Smooth muscle cell (in vitro differentiated cells): ENCODE data around the gene CTNNB1. TPM values are rescaled to one million over a fixed set of nuclear protein-coding genes. Genes with fewer than 3 reads are reported as not detected.
A peak's percentile ranks its signal among the peaks of the same experiment; 100 is the strongest.

Source experiments
- DNase-seq: peaks from one replicate; lab custom pipeline; 2025; ENCODE audit not compliant: unreplicated experiment; lab: John Stamatoyannopoulos, UW
- H2AFZ ChIP-seq: fragments of 200-600 bp; sonication (generic); 2 replicates; pipeline ENCODE4 v1.6.0; 2016; ENCODE audit warnings: antibody characterized with exemption, low read depth, mild to moderate bottlenecking
- H3F3A ChIP-seq: fragments of 200-600 bp; sonication (generic); 2 replicates; pipeline ENCODE4 v1.6.0; 2017; ENCODE audit warnings: antibody characterized with exemption, low read depth
- H3K27ac ChIP-seq: fragments of 200-600 bp; sonication (generic); 2 replicates; pipeline ENCODE4 v1.5.1; 2016; ENCODE audit warnings: low read depth, mild to moderate bottlenecking
- H3K27me3 ChIP-seq: fragments of 200-600 bp; sonication (generic); 2 replicates; pipeline ENCODE4 v1.6.1; 2016; ENCODE audit warnings: low read depth, mild to moderate bottlenecking
- H3K36me3 ChIP-seq: fragments of 200-600 bp; sonication (generic); 2 replicates; pipeline ENCODE4 v1.5.1; 2016; ENCODE audit warnings: low read depth
- H3K4me1 ChIP-seq: fragments of 200-600 bp; sonication (generic); 2 replicates; pipeline ENCODE4 v1.5.1; 2016; ENCODE audit warnings: low read depth
- H3K4me2 ChIP-seq: fragments of 200-600 bp; sonication (generic); 2 replicates; pipeline ENCODE4 v1.6.0; 2016; ENCODE audit warnings: mild to moderate bottlenecking
- H3K4me3 ChIP-seq: fragments of 200-600 bp; sonication (generic); 2 replicates; pipeline ENCODE4 v1.5.1; 2016; ENCODE audit warnings: mild to moderate bottlenecking
- H3K79me2 ChIP-seq: fragments of 200-600 bp; sonication (generic); 2 replicates; pipeline ENCODE4 v1.6.0; 2016; ENCODE audit warnings: low read depth, mild to moderate bottlenecking
- H3K9ac ChIP-seq: fragments of 200-600 bp; sonication (generic); 2 replicates; pipeline ENCODE4 v1.6.0; 2016; ENCODE audit warnings: low read depth
- H3K9me3 ChIP-seq: fragments of 200-600 bp; sonication (generic); replicated peaks from 2 replicates; pipeline ENCODE4 v1.5.1; 2016; ENCODE audit warnings: low read depth
- H4K20me1 ChIP-seq: fragments of 200-600 bp; sonication (generic); 2 replicates; pipeline ENCODE4 v1.6.0; 2016; ENCODE audit warnings: low read depth
- CTCF ChIP-seq: fragments of 200-600 bp; sonication (generic); IDR thresholded peaks from 2 replicates; pipeline ENCODE4 v1.5.1; 2017; ENCODE audit warnings: borderline replicate concordance, mild to moderate bottlenecking, antibody characterized with exemption; ENCODE audit not compliant: insufficient read depth, poor library complexity, severe bottlenecking
- WGBS: methylation state at CpG from one replicate; pipeline ENCODE4 v1.1.7; 2016; ENCODE audit warnings: low lambda C conversion rate; 5-methylcytosine and 5-hydroxymethylcytosine counted together
- polyA plus RNA-seq: library from polyadenylated mRNA; unstranded; fragments of >200 nt; fragmentation: Nextera tagmentation; extraction: Ambion mirVana; gene quantifications from 2 replicates; pipeline ENCODE4 v1.2.1, GENCODE V29; 2016
- total RNA-seq: library from RNA; depleted of rRNA; stranded (reverse); fragments of >200 nt; gene quantifications from 2 replicates; pipeline ENCODE4 v1.2.3, GENCODE V29; 2014

The CTNNB1 gene
- total and polyA plus RNA-seq, 2 experiments from 2014 or later: 167 to 957 TPM

- no peak overlapping the region for H3K4me2 ChIP-seq
- 73% methylated on average over 2 of the region's 2 CpGs for WGBS
- H3K27ac ChIP-seq: peak overlapping the region; percentile 37
- peaks cover 60% of the 10 kb centered on the region for H3K36me3 ChIP-seq
- DNase-seq: no peak
- no peak for TF ChIP-seq CTCF
- H3K4me3 ChIP-seq: no peak overlapping the region
- H3K27me3 ChIP-seq: no peaks in the 10 kb centered on the region
- H3K4me1 ChIP-seq: peaks cover 10% of the 10 kb centered on the region
- H4K20me1 ChIP-seq: peaks cover 100% of the 10 kb centered on the region
- no peak overlapping the region for H3K9ac ChIP-seq
- no peak overlapping the region for H2AFZ ChIP-seq
- no peaks in the 10 kb centered on the region for H3K9me3 ChIP-seq
- H3K79me2 ChIP-seq: peaks cover 57% of the 10 kb centered on the region
- H3F3A ChIP-seq: peaks cover 69% of the 10 kb centered on the region
Observed at GRCh38 chr3:41236228-41236627, 36.9 kb downstream of the CTNNB1 start.

- Histone ChIP-seq H3K79me2 (peaks cover 40% of the 10 kb centered on the region), H3K4me2 (no peak overlapping the region), H3K27ac (peak overlapping the region; percentile 37), H2AFZ (no peak overlapping the region), H3K27me3 (no peaks in the 10 kb centered on the region), H3K9ac (no peak overlapping the region), H3K9me3 (no peaks in the 10 kb centered on the region), H3F3A (peaks cover 81% of the 10 kb centered on the region), H3K36me3 (peaks cover 56% of the 10 kb centered on the region), H3K4me3 (no peak overlapping the region), H3K4me1 (peaks cover 10% of the 10 kb centered on the region), H4K20me1 (peaks cover 100% of the 10 kb centered on the region)
- 91% methylated on average over 3 of the region's 3 CpGs for WGBS
- DNase-seq: no peak
- TF ChIP-seq CTCF: no peak
Observed at GRCh38 chr3:41237907-41238306, 38.6 kb downstream of the CTNNB1 start.

- TF ChIP-seq CTCF: no peak
- DNase-seq: no peak
- 56% methylated on average over 2 of the region's 2 CpGs for WGBS
Observed at GRCh38 chr3:41239587-41239986, 40.3 kb downstream of the CTNNB1 start.

GRCh38 chr3:41241161-41241560 is 41.9 kb downstream of the CTNNB1 start:
- Histone ChIP-seq H4K20me1 (peaks cover 71% of the 10 kb centered on the region), H3K27me3 (no peaks in the 10 kb centered on the region), H3F3A (peaks cover 75% of the 10 kb centered on the region), H2AFZ (no peak overlapping the region), H3K27ac (peak overlapping the region; percentile 83), H3K4me3 (no peak overlapping the region), H3K4me1 (peaks cover 5% of the 10 kb centered on the region), H3K9ac (no peak overlapping the region), H3K36me3 (peaks cover 34% of the 10 kb centered on the region), H3K79me2 (peaks cover 17% of the 10 kb centered on the region), H3K9me3 (no peaks in the 10 kb centered on the region), H3K4me2 (no peak overlapping the region)
- no peak for TF ChIP-seq CTCF
- 82% methylated on average over 4 of the region's 4 CpGs for WGBS
- no peak for DNase-seq

More at GRCh38 chr3:41239587-41239986, 40.3 kb downstream of the CTNNB1 start:
- Histone ChIP-seq H3K79me2 (peaks cover 23% of the 10 kb centered on the region), H4K20me1 (peaks cover 87% of the 10 kb centered on the region), H3K4me2 (no peak overlapping the region), H3K27me3 (no peaks in the 10 kb centered on the region), H3K36me3 (peaks cover 40% of the 10 kb centered on the region), H3K4me3 (no peak overlapping the region), H3F3A (peaks cover 83% of the 10 kb centered on the region), H3K9ac (no peak overlapping the region), H3K9me3 (no peaks in the 10 kb centered on the region), H3K4me1 (peaks cover 10% of the 10 kb centered on the region), H2AFZ (no peak overlapping the region), H3K27ac (peak overlapping the region; percentile 43)
